ENCODE data around the gene GRIP1.
"Not testable (repeated sequence)": the region's sequence is repeated elsewhere in the genome, so short reads cannot be mapped to it uniquely, and the experiment has no call there.

The GRIP1 gene

GRCh38 chr12:66321435-66321834 lies 357.4 kb downstream of the GRIP1 start:
- Mint-ChIP-seq H3K27ac (peak overlapping the region; percentile 75), H3K4me1 (ENCODE audit: low read depth) (peaks cover 17% of the 10 kb centered on the region), H3K9me3 (no peaks in the 10 kb centered on the region), H3K4me3 (no peak overlapping the region), H3K27me3 (no peaks in the 10 kb centered on the region), H3K36me3 (ENCODE audit: low read depth) (peaks cover 70% of the 10 kb centered on the region)
- intact Hi-C loops (cut with micrococcal nuclease): no loop called here

GRCh38 chr12:66320996-66321395 lies 357.9 kb downstream of the GRIP1 start:
- Mint-ChIP-seq H3K27me3 (no peaks in the 10 kb centered on the region), H3K27ac (peak overlapping the region; percentile 75), H3K4me1 (ENCODE audit: low read depth) (peaks cover 17% of the 10 kb centered on the region), H3K4me3 (no peak overlapping the region), H3K9me3 (no peaks in the 10 kb centered on the region), H3K36me3 (ENCODE audit: low read depth) (peaks cover 66% of the 10 kb centered on the region)
- intact Hi-C loops (cut with micrococcal nuclease): no loop called here

GRCh38 chr12:66319266-66319954 lies 359.5 kb downstream of the GRIP1 start:
- peaks cover 17% of the 10 kb centered on the region for H3K4me1 Mint-ChIP-seq (ENCODE audit: low read depth)
- peaks cover 52% of the 10 kb centered on the region for H3K36me3 Mint-ChIP-seq (ENCODE audit: low read depth)
- intact Hi-C loops (cut with micrococcal nuclease): loop anchor here (10.0 kb wide), 1 partner anchor 1145 kb away; no protein-coding TSS in a partner anchor
- no peak overlapping the region for H3K27ac Mint-ChIP-seq
- H3K4me3 Mint-ChIP-seq: no peak overlapping the region
- no peaks in the 10 kb centered on the region for H3K27me3 Mint-ChIP-seq
- H3K9me3 Mint-ChIP-seq: no peaks in the 10 kb centered on the region

GRCh38 chr12:66314278-66314677 lies 364.6 kb downstream of the GRIP1 start:
- H3K4me3 Mint-ChIP-seq: no peak overlapping the region
- no peaks in the 10 kb centered on the region for H3K27me3 Mint-ChIP-seq
- intact Hi-C loops (cut with micrococcal nuclease): loop anchor here (10.0 kb wide), 1 partner anchor 1139 kb away; no protein-coding TSS in a partner anchor
- no peaks in the 10 kb centered on the region for H3K9me3 Mint-ChIP-seq
- peaks cover 36% of the 10 kb centered on the region for H3K4me1 Mint-ChIP-seq (ENCODE audit: low read depth)
- H3K36me3 Mint-ChIP-seq (ENCODE audit: low read depth): peaks cover 64% of the 10 kb centered on the region
- no peak overlapping the region for H3K27ac Mint-ChIP-seq

- intact Hi-C loops (cut with micrococcal nuclease): loop anchor here (10.0 kb wide), 1 partner anchor 1137 kb away; no protein-coding TSS in a partner anchor
- no peaks in the 10 kb centered on the region for H3K27me3 Mint-ChIP-seq
- peaks cover 65% of the 10 kb centered on the region for H3K36me3 Mint-ChIP-seq (ENCODE audit: low read depth)
- H3K27ac Mint-ChIP-seq: peak overlapping the region; percentile 64
- H3K9me3 Mint-ChIP-seq: no peaks in the 10 kb centered on the region
- H3K4me3 Mint-ChIP-seq: no peak overlapping the region
- peaks cover 35% of the 10 kb centered on the region for H3K4me1 Mint-ChIP-seq (ENCODE audit: low read depth)
These were observed 366.7 kb downstream of the GRIP1 start for GRCh38 chr12:66312189-66312588.

- H3K27me3 Mint-ChIP-seq: no peaks in the 10 kb centered on the region
- peaks cover 44% of the 10 kb centered on the region for H3K4me1 Mint-ChIP-seq (ENCODE audit: low read depth)
- intact Hi-C loops (cut with micrococcal nuclease): loop anchor here (10.0 kb wide), 2 partner anchors 955 to 1135 kb away; partner anchors contain the start of gene CAND1
- peaks cover 86% of the 10 kb centered on the region for H3K36me3 Mint-ChIP-seq (ENCODE audit: low read depth)
- no peaks in the 10 kb centered on the region for H3K9me3 Mint-ChIP-seq
- no peak overlapping the region for H3K4me3 Mint-ChIP-seq
- H3K27ac Mint-ChIP-seq: no peak overlapping the region
These were observed 369.3 kb downstream of the GRIP1 start for GRCh38 chr12:66309606-66310005.

- Mint-ChIP-seq H3K9me3 (no peaks in the 10 kb centered on the region), H3K4me3 (peak overlapping the region; percentile 52), H3K27me3 (no peaks in the 10 kb centered on the region), H3K36me3 (ENCODE audit: low read depth) (peaks cover 54% of the 10 kb centered on the region), H3K27ac (peak overlapping the region; percentile 46), H3K4me1 (ENCODE audit: low read depth) (peaks cover 31% of the 10 kb centered on the region)
- intact Hi-C loops (cut with micrococcal nuclease): loop anchor here (5.0 to 10.0 kb wide), 3 partner anchors 37 to 960 kb away; partner anchors contain the start of gene CAND1
These were observed 374.5 kb downstream of the GRIP1 start for GRCh38 chr12:66304296-66304900.

- Mint-ChIP-seq H3K4me1 (ENCODE audit: low read depth) (peaks cover 31% of the 10 kb centered on the region), H3K36me3 (ENCODE audit: low read depth) (peaks cover 47% of the 10 kb centered on the region), H3K27ac (peak overlapping the region; percentile 93), H3K4me3 (peak overlapping the region; percentile 97)
- not testable (repeated sequence) for H3K9me3 Mint-ChIP-seq, H3K27me3 Mint-ChIP-seq
- intact Hi-C loops (cut with micrococcal nuclease): loop anchor here (5.0 to 10.0 kb wide), 3 partner anchors 36 to 961 kb away; partner anchors contain the start of gene CAND1
These were observed 375.5 kb downstream of the GRIP1 start for GRCh38 chr12:66303316-66303804.

- Mint-ChIP-seq H3K4me3 (peak overlapping the region; percentile 97), H3K9me3 (no peaks in the 10 kb centered on the region), H3K36me3 (ENCODE audit: low read depth) (peaks cover 42% of the 10 kb centered on the region), H3K4me1 (ENCODE audit: low read depth) (peaks cover 31% of the 10 kb centered on the region), H3K27ac (peak overlapping the region; percentile 93), H3K27me3 (no peaks in the 10 kb centered on the region)
- intact Hi-C loops (cut with micrococcal nuclease): loop anchor here (1.0 to 10.0 kb wide), 4 partner anchors 35 to 962 kb away; partner anchors contain the start of genes CAND1 and TMBIM4
These were observed 376.1 kb downstream of the GRIP1 start for GRCh38 chr12:66302827-66303169.

GRCh38 chr12:66301944-66302826 lies 376.7 kb downstream of the GRIP1 start, which contains the start of gene HELB:
Gene HELB (plus strand): TSS chr12:66302493. CDS start chr12:66302604, 111 bp downstream.
- peaks cover 36% of the 10 kb centered on the region for H3K36me3 Mint-ChIP-seq (ENCODE audit: low read depth)
- intact Hi-C loops (cut with micrococcal nuclease): loop anchor here (1.0 to 10.0 kb wide), 4 partner anchors 35 to 963 kb away; partner anchors contain the start of genes CAND1 and TMBIM4
- no peaks in the 10 kb centered on the region for H3K27me3 Mint-ChIP-seq
- H3K4me1 Mint-ChIP-seq (ENCODE audit: low read depth): peaks cover 29% of the 10 kb centered on the region
- peak within 1 kb of the TSS; percentile 97 for H3K4me3 Mint-ChIP-seq
- no peaks in the 10 kb centered on the region for H3K9me3 Mint-ChIP-seq
- peak within 1 kb of the TSS; percentile 93 for H3K27ac Mint-ChIP-seq

- Mint-ChIP-seq H3K27me3 (no peaks in the 10 kb centered on the region), H3K9me3 (no peaks in the 10 kb centered on the region), H3K4me1 (ENCODE audit: low read depth) (peaks cover 11% of the 10 kb centered on the region), H3K36me3 (ENCODE audit: low read depth) (peaks cover 10% of the 10 kb centered on the region), H3K4me3 (no peak overlapping the region), H3K27ac (no peak overlapping the region)
- intact Hi-C loops (cut with micrococcal nuclease): no loop called here
These were observed 381.0 kb downstream of the GRIP1 start for GRCh38 chr12:66297923-66298322.

Data from dendritic cell treated with granulocyte-macrophage colony-stimulating factor and Interleukin-4, amounts not matched to agents 40 ng/mL and 50 ng/mL, for 4 days (primary cell).